ENCODE measurements around the gene CSNK2A2. TPM values are rescaled to one million over a fixed set of nuclear protein-coding genes. Genes with fewer than 3 reads are reported as not detected.

Gene CSNK2A2
- total and polyA plus RNA-seq, 2 donors = 13.9 to 30.5 TPM

DNA sequence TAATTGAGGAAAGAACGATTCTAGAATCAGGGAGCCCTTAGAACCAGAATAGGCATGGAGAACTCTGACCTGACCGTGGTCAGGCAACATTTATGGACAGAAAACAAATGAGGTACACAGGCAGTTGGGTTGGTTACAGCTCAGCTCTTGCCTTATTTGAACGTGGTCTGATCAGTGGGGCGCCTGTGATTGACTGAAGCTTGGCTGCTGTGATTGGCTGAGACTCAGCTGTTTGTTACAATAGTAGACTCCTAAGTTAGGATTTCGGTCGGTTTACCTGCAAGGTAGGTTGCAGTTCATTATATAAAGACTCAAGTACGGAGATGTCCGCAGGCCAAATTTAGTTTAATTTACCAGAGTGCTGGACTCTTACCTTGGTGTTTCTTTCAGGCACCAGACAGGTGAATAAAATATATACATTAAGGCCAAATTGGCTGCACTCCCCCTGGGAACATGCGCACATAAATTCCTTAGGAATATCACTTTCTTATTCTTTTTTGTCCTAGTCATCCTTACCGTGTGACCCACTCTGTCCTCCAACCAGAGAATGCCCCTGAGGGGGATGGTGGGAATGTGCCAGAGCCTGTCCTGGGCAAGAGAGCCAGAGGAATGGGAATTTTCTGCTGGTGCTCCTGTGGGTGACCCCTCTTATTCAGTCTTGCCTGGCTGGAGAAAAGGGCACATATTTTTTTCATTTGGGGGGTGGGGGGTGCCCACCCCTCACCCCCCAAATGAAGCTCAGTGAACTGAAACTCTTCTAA lies 7.5 kb upstream of the CSNK2A2 start:
- Histone ChIP-seq H3K4me1 (ENCODE audit: control insufficient read depth in 2 of 2, insufficient read depth in 2 of 2, low read length in 2 of 2) (no peaks in the 10 kb centered on the region), H3K27me3 (ENCODE audit: control insufficient read depth in 2 of 2, insufficient read depth in 1 of 2, low read length in 1 of 2) (peaks cover 0 to 8% of the 10 kb centered on the region in 2 donors), H3K36me3 (ENCODE audit: control insufficient read depth in 2 of 2, insufficient read depth in 2 of 2, low read length in 1 of 2) (no peaks in the 10 kb centered on the region), H3K9me3 (ENCODE audit: control insufficient read depth in 2 of 2, insufficient read depth in 1 of 2, low read length in 1 of 2) (no peaks in the 10 kb centered on the region), H3K27ac (ENCODE audit: low read depth in 1 of 2, low read length in 1 of 2) (no peak overlapping the region), H3K4me3 (ENCODE audit: low read length in 2 of 2) (no peak overlapping the region)
- 74% methylated on average over 10 of the region's 10 CpGs for WGBS
- DNase-seq (ENCODE audit: low read depth in 6 of 9, low spot score in 9 of 9) = no peak

DNA sequence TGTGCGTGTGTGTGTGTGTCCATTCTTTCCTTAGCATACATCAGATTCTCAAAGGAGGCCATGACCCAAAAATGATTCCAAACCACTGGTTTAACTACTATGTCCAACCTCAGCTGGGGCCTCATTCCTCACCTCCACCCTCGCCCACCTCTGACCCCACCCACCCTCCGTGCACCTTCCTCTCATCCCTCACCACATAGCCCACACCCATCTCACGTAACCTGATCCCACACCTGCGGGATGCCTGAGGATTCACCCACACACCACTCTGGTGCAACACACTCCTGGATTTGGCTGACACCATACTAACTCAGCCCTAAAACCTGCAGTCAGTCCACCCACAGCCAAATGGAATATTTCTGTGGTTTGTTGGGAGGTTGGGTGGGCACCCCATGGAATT lies 3.3 kb upstream of the CSNK2A2 start:
- no peak for DNase-seq (ENCODE audit: low read depth in 6 of 9, low spot score in 9 of 9)
- peaks cover 0 to 12% of the 10 kb centered on the region in 2 donors for H3K27me3 ChIP-seq (ENCODE audit: control insufficient read depth in 2 of 2, insufficient read depth in 1 of 2, low read length in 1 of 2)
- no peak overlapping the region for H3K27ac ChIP-seq (ENCODE audit: low read depth in 1 of 2, low read length in 1 of 2)
- WGBS = 77% methylated on average over 5 of the region's 5 CpGs
- H3K4me1 ChIP-seq (ENCODE audit: control insufficient read depth in 2 of 2, insufficient read depth in 2 of 2, low read length in 2 of 2) = peaks cover 9 to 14% of the 10 kb centered on the region in 2 donors
- no peaks in the 10 kb centered on the region for H3K9me3 ChIP-seq (ENCODE audit: control insufficient read depth in 2 of 2, insufficient read depth in 1 of 2, low read length in 1 of 2)
- peaks cover 0 to under 1% of the 10 kb centered on the region in 2 donors for H3K36me3 ChIP-seq (ENCODE audit: control insufficient read depth in 2 of 2, insufficient read depth in 2 of 2, low read length in 1 of 2)
- no peak overlapping the region for H3K4me3 ChIP-seq (ENCODE audit: low read length in 2 of 2)

DNA sequence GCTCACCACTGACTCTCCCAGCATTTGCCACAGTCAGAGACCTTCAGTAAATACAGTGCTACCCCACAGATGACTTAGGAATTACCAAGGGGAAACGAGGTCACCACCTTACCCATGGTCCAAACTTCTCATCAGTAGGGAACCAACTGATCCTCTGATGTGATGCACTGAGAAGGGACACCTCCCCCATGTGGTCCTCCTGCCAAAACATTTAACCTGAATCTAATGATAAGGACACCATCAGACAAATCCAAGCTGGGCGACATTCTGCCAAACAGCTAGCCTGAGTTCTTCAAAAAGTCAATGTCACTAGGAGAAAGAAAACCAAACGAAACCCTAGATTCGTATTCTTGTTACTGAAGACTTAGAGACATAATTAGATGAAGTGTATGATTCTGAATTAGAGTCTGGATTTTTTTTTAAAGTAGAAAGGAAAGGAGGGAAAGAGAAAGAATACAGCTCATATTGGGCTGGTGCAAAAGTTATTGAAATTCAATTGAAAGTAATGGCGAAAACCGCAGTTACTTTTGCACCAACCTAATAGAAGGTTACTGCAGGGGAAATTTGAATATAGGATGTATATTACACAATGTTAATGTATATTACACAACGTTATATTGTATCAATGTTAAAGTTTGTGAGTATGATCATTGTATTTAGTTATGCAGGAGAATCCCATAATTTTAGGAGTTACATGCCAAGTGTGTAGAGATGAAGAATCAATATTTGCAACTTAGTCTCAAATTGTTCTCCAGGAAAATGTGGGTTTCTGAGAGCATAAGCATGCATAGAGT lies 2.3 kb upstream of the CSNK2A2 start:
- H3K27me3 ChIP-seq (ENCODE audit: control insufficient read depth in 2 of 2, insufficient read depth in 1 of 2, low read length in 1 of 2) = peaks cover 0 to 10% of the 10 kb centered on the region in 2 donors
- H3K4me1 ChIP-seq (ENCODE audit: control insufficient read depth in 2 of 2, insufficient read depth in 2 of 2, low read length in 2 of 2) = peaks cover 9 to 14% of the 10 kb centered on the region in 2 donors
- H3K4me3 ChIP-seq (ENCODE audit: low read length in 2 of 2) = no peak overlapping the region
- H3K36me3 ChIP-seq (ENCODE audit: control insufficient read depth in 2 of 2, insufficient read depth in 2 of 2, low read length in 1 of 2) = peaks cover 0 to 10% of the 10 kb centered on the region in 2 donors
- H3K27ac ChIP-seq (ENCODE audit: low read depth in 1 of 2, low read length in 1 of 2) = no peak overlapping the region
- H3K9me3 ChIP-seq (ENCODE audit: control insufficient read depth in 2 of 2, insufficient read depth in 1 of 2, low read length in 1 of 2) = no peaks in the 10 kb centered on the region
- 92% methylated on average over 7 of the region's 7 CpGs for WGBS
- DNase-seq (ENCODE audit: low read depth in 6 of 9, low spot score in 9 of 9) = no peak

DNA sequence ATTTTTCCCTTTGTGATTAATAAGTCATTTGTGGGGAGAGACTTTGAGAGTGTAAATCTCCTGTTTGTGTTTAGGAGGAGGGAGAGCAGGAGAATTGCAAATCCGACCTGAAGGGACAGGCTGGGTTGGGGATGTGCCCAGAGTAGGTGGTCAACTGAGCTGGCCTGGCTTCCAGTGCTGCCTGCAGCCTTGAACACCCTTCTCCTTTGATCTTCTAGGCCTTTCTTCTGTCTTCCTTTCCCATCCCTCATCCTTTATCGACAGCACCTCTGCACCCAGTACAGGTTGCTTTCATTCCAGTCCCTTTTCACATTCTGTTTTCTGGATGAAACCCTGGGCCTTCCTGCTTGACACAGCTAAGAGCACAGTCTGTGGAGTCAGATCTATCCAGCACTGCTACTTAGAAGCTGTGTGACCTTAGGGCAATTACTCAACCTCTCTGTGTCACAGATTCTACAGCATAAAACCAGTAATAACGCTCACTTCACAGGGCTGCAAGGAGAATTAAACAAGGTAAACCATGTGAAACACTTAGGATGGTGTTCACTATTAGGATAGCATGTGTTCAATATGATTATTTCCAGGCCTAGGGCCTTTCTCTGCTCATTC lies 1.0 kb upstream of the CSNK2A2 start:
- H3K4me1 ChIP-seq (ENCODE audit: control insufficient read depth in 2 of 2, insufficient read depth in 2 of 2, low read length in 2 of 2) = peaks cover 9 to 14% of the 10 kb centered on the region in 2 donors

DNA sequence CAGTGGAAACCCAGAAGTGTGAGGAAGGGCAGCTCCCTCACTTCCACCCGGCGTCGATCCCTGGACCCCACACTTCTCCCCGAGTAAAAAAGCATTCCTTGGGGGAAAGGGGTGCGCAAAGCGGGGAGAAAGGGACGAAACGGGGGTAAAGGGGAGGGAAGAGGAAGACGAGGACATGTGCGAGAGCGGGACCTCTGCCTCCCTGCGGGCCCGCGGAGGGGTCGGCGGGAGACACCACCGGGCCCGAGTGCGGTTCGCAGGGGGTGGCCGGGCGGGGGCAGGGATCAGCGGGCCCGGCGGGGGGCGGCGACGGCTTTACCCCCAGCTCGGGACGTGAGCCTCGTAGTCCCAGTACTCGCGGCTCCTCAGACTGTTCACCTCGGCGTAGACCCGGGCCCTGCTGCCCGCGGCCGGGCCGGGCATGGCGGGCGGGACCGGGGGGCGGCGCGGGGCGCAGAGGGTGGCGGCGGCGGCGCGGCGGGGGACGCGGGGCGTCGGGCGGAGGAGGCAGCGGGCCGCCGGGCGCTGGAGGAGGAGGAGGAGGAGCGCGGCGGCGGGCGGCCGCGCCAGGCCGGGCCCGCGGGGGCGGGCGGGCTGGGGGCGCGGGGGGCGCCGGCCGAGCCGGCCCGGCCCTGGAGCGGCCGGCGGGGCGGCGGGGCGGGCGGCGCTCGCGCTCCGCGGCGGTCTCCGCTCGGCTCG lies 443 bp downstream of the CSNK2A2 start:
- Histone ChIP-seq H3K27me3 (ENCODE audit: control insufficient read depth in 2 of 2, insufficient read depth in 1 of 2, low read length in 1 of 2) (peaks cover 0 to 10% of the 10 kb centered on the region in 2 donors), H3K4me1 (ENCODE audit: control insufficient read depth in 2 of 2, insufficient read depth in 2 of 2, low read length in 2 of 2) (peaks cover 9 to 14% of the 10 kb centered on the region in 2 donors), H3K4me3 (ENCODE audit: low read length in 2 of 2) (peak overlapping the region; percentile 65 to 93), H3K9me3 (ENCODE audit: control insufficient read depth in 2 of 2, insufficient read depth in 1 of 2, low read length in 1 of 2) (no peaks in the 10 kb centered on the region), H3K36me3 (ENCODE audit: control insufficient read depth in 2 of 2, insufficient read depth in 2 of 2, low read length in 1 of 2) (peaks cover 7 to 34% of the 10 kb centered on the region in 2 donors), H3K27ac (ENCODE audit: low read depth in 1 of 2, low read length in 1 of 2) (peak overlapping the region in 1 of 2 donors; percentile 64)
- WGBS = under 1% methylated on average over 93 of the region's 97 CpGs
- DNase-seq (ENCODE audit: low read depth in 6 of 9, low spot score in 9 of 9) = peak in 1 of 9 donors; percentile 16

More for the DNA sequence above, 1.0 kb upstream of the CSNK2A2 start:
- Histone ChIP-seq H3K9me3 (ENCODE audit: control insufficient read depth in 2 of 2, insufficient read depth in 1 of 2, low read length in 1 of 2) (no peaks in the 10 kb centered on the region), H3K27me3 (ENCODE audit: control insufficient read depth in 2 of 2, insufficient read depth in 1 of 2, low read length in 1 of 2) (peaks cover 0 to 10% of the 10 kb centered on the region in 2 donors), H3K27ac (ENCODE audit: low read depth in 1 of 2, low read length in 1 of 2) (no peak overlapping the region), H3K36me3 (ENCODE audit: control insufficient read depth in 2 of 2, insufficient read depth in 2 of 2, low read length in 1 of 2) (peaks cover 4 to 22% of the 10 kb centered on the region in 2 donors), H3K4me3 (ENCODE audit: low read length in 2 of 2) (no peak overlapping the region)
- 95% methylated on average over 3 of the region's 3 CpGs for WGBS
- no peak for DNase-seq (ENCODE audit: low read depth in 6 of 9, low spot score in 9 of 9)

DNA sequence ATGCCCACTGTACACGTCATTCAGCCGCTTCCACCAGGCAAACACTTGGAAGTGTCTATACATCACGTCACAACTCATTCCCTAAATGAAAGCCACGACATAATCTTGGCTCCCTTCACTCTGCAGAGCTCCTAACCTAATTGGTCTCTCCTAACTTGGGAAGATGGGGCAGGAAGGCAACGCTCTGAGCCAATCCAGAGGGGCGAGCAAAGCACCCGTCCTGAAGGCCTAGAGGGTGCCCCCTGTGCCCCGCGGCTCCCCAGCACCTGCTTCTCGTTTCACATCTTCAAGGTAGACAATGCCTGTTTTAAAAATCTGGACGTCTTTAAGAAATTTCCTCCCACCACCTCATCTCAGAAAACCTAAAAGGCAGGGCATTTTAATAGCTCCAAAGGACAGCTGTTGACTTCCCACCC lies 1.0 kb downstream of the CSNK2A2 start:
- no peak overlapping the region for H3K27ac ChIP-seq (ENCODE audit: low read depth in 1 of 2, low read length in 1 of 2)

DNA sequence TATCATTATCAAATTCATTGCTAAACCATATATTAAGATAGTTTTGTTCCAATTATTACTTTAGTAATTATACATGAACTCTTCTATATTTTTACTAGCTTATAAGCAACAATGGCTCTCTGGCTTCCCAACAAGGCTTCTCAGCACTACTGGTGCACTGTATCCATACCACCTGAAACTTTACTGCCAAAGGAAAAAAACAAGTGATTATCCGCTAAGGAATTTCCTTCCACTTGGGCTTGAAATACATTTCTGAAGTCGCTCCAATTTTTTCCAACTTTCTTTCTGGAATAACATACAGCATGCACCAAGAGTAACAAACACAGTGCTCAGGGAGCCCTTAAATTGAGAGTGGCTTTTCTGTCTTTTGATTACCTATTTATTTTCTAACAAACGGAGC lies 2.1 kb downstream of the CSNK2A2 start:
- Histone ChIP-seq H3K36me3 (ENCODE audit: control insufficient read depth in 2 of 2, insufficient read depth in 2 of 2, low read length in 1 of 2) (peaks cover 10 to 49% of the 10 kb centered on the region in 2 donors), H3K9me3 (ENCODE audit: control insufficient read depth in 2 of 2, insufficient read depth in 1 of 2, low read length in 1 of 2) (no peaks in the 10 kb centered on the region), H3K4me1 (ENCODE audit: control insufficient read depth in 2 of 2, insufficient read depth in 2 of 2, low read length in 2 of 2) (peaks cover 9 to 14% of the 10 kb centered on the region in 2 donors), H3K4me3 (ENCODE audit: low read length in 2 of 2) (no peak overlapping the region), H3K27ac (ENCODE audit: low read depth in 1 of 2, low read length in 1 of 2) (no peak overlapping the region), H3K27me3 (ENCODE audit: control insufficient read depth in 2 of 2, insufficient read depth in 1 of 2, low read length in 1 of 2) (peaks cover 0 to 5% of the 10 kb centered on the region in 2 donors)
- 98% methylated on average over 3 of the region's 3 CpGs for whole genome bisulfite sequencing
- DNase-seq (ENCODE audit: low read depth in 6 of 9, low spot score in 9 of 9) = no peak

More for the DNA sequence above, 1.0 kb downstream of the CSNK2A2 start:
- no peak for DNase-seq (ENCODE audit: low read depth in 6 of 9, low spot score in 9 of 9)
- peak overlapping the region; percentile 65 to 93 for H3K4me3 ChIP-seq (ENCODE audit: low read length in 2 of 2)
- H3K36me3 ChIP-seq (ENCODE audit: control insufficient read depth in 2 of 2, insufficient read depth in 2 of 2, low read length in 1 of 2) = peaks cover 8 to 39% of the 10 kb centered on the region in 2 donors
- H3K27me3 ChIP-seq (ENCODE audit: control insufficient read depth in 2 of 2, insufficient read depth in 1 of 2, low read length in 1 of 2) = peaks cover 0 to 10% of the 10 kb centered on the region in 2 donors
- H3K4me1 ChIP-seq (ENCODE audit: control insufficient read depth in 2 of 2, insufficient read depth in 2 of 2, low read length in 2 of 2) = peaks cover 9 to 14% of the 10 kb centered on the region in 2 donors
- no peaks in the 10 kb centered on the region for H3K9me3 ChIP-seq (ENCODE audit: control insufficient read depth in 2 of 2, insufficient read depth in 1 of 2, low read length in 1 of 2)
- WGBS = 33% methylated on average over 11 of the region's 11 CpGs

DNA sequence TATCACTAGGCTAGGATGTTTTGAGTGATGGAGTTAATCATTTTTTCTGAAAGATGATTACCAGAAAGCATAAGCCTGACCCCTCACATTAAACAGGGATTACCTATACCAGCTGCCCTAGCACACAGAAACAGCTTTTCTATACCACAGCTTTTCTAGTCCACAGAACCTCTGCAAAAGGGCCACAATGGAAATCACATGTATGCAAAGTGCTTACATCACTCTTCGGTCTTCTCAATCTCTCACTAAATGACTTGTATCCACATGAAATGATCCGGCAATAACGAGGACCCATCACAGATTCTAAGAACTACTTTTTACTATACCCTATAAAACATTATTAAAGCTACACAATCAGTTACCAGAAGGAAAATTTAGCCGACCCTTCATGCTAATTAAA lies 2.6 kb downstream of the CSNK2A2 start:
- no peak for DNase-seq (ENCODE audit: low read depth in 6 of 9, low spot score in 9 of 9)
- H3K36me3 ChIP-seq (ENCODE audit: control insufficient read depth in 2 of 2, insufficient read depth in 2 of 2, low read length in 1 of 2) = peaks cover 10 to 52% of the 10 kb centered on the region in 2 donors
- 85% methylated on average over 4 of the region's 4 CpGs for WGBS
- peaks cover 9 to 14% of the 10 kb centered on the region in 2 donors for H3K4me1 ChIP-seq (ENCODE audit: control insufficient read depth in 2 of 2, insufficient read depth in 2 of 2, low read length in 2 of 2)
- H3K9me3 ChIP-seq (ENCODE audit: control insufficient read depth in 2 of 2, insufficient read depth in 1 of 2, low read length in 1 of 2) = no peaks in the 10 kb centered on the region
- no peak overlapping the region for H3K27ac ChIP-seq (ENCODE audit: low read depth in 1 of 2, low read length in 1 of 2)
- H3K27me3 ChIP-seq (ENCODE audit: control insufficient read depth in 2 of 2, insufficient read depth in 1 of 2, low read length in 1 of 2) = peaks cover 0 to 5% of the 10 kb centered on the region in 2 donors
- H3K4me3 ChIP-seq (ENCODE audit: low read length in 2 of 2) = no peak overlapping the region
